ENCODE results near the gene STK11IP. TPM values are rescaled to one million over a fixed set of nuclear protein-coding genes. Genes with fewer than 3 reads are reported as not detected.

Gene STK11IP
- total RNA-seq, 1 experiment from 2014 or later, result 35.6 TPM

- no peak for TF ChIP-seq EZH2 (IDR thresholded peaks at IDR 0.05; ENCODE audit: borderline replicate concordance, low read depth, low read length, poor library complexity, severe bottlenecking)
- 0 out of 2 replicates have a peak, but pooled peaks have one; percentile 23 for TF ChIP-seq CTCF (conservative IDR thresholded peaks at IDR 0.05; ENCODE audit: low read depth, low read length)
- H3K36me3 ChIP-seq (ENCODE audit: insufficient read depth, low read length, poor library complexity, severe bottlenecking), result no peaks in the 10 kb centered on the region
- no peaks in the 10 kb centered on the region for H3K4me1 ChIP-seq (ENCODE audit: insufficient read depth, low read length, poor library complexity, severe bottlenecking)
- no TSS peak for BruUV-seq (replicated peaks)
- CTCF ChIA-PET, result interaction anchor here (0.8 kb wide), 2 partner anchors 15 to 39 kb away, joined by 3 read pairs; no protein-coding TSS in a partner anchor
- H3K27me3 ChIP-seq (replicated peaks; ENCODE audit: insufficient read depth, low read depth, low read length, poor library complexity), result no peaks in the 10 kb centered on the region
- POLR2A ChIA-PET (ENCODE audit: low non-redundant PET), result no interaction called here
- no peaks in the 10 kb centered on the region for H3K9me3 ChIP-seq (ENCODE audit: low read depth, low read length, poor library complexity, severe bottlenecking)
- H3K4me3 ChIP-seq (ENCODE audit: low read depth, low read length, poor library complexity, severe bottlenecking), result no peak overlapping the region
- no peak for DNase-seq (ENCODE audit: low spot score)
- intact Hi-C loops (cut with micrococcal nuclease; ENCODE audit: unreplicated experiment), result no loop called here
- no peak overlapping the region for H3K27ac ChIP-seq (ENCODE audit: low read depth, low read length, poor library complexity, severe bottlenecking)
Observed at GRCh38 chr2:219638217-219638947, 40.7 kb downstream of the STK11IP start.

GRCh38 chr2:219638948-219639755 lies 41.5 kb downstream of the STK11IP start:
- H3K4me1 ChIP-seq (ENCODE audit: insufficient read depth, low read length, poor library complexity, severe bottlenecking), result no peaks in the 10 kb centered on the region
- intact Hi-C loops (cut with micrococcal nuclease; ENCODE audit: unreplicated experiment), result no loop called here
- no peak for DNase-seq (ENCODE audit: low spot score)
- no peaks in the 10 kb centered on the region for H3K27me3 ChIP-seq (replicated peaks; ENCODE audit: insufficient read depth, low read depth, low read length, poor library complexity)
- H3K36me3 ChIP-seq (ENCODE audit: insufficient read depth, low read length, poor library complexity, severe bottlenecking), result no peaks in the 10 kb centered on the region
- CTCF ChIA-PET, result interaction anchor here (0.8 kb wide), 2 partner anchors 16 to 40 kb away, joined by 3 read pairs; no protein-coding TSS in a partner anchor
- TF ChIP-seq CTCF (conservative IDR thresholded peaks at IDR 0.05; ENCODE audit: low read depth, low read length) (no peak), EZH2 (IDR thresholded peaks at IDR 0.05; ENCODE audit: borderline replicate concordance, low read depth, low read length, poor library complexity, severe bottlenecking) (no peak)
- H3K27ac ChIP-seq (ENCODE audit: low read depth, low read length, poor library complexity, severe bottlenecking), result no peak overlapping the region
- no TSS peak for BruUV-seq (replicated peaks)
- H3K4me3 ChIP-seq (ENCODE audit: low read depth, low read length, poor library complexity, severe bottlenecking), result no peak overlapping the region
- H3K9me3 ChIP-seq (ENCODE audit: low read depth, low read length, poor library complexity, severe bottlenecking), result no peaks in the 10 kb centered on the region
- POLR2A ChIA-PET (ENCODE audit: low non-redundant PET), result no interaction called here

- CTCF ChIA-PET, result no interaction called here
- Histone ChIP-seq H3K9me3 (ENCODE audit: low read depth, low read length, poor library complexity, severe bottlenecking) (no peaks in the 10 kb centered on the region), H3K4me1 (ENCODE audit: insufficient read depth, low read length, poor library complexity, severe bottlenecking) (peaks cover 9% of the 10 kb centered on the region), H3K27me3 (replicated peaks; ENCODE audit: insufficient read depth, low read depth, low read length, poor library complexity) (no peaks in the 10 kb centered on the region), H3K27ac (ENCODE audit: low read depth, low read length, poor library complexity, severe bottlenecking) (no peak overlapping the region), H3K36me3 (ENCODE audit: insufficient read depth, low read length, poor library complexity, severe bottlenecking) (no peaks in the 10 kb centered on the region), H3K4me3 (ENCODE audit: low read depth, low read length, poor library complexity, severe bottlenecking) (no peak overlapping the region)
- POLR2A ChIA-PET (ENCODE audit: low non-redundant PET), result interaction anchor here (0.7 kb wide), 1 partner anchor 1433 kb away, joined by 4 read pairs; no protein-coding TSS in a partner anchor
- BruUV-seq (replicated peaks), result no TSS peak
- intact Hi-C loops (cut with micrococcal nuclease; ENCODE audit: unreplicated experiment), result loop anchor here (1.0 to 5.0 kb wide), 3 partner anchors 47 to 239 kb away; no protein-coding TSS in a partner anchor
- TF ChIP-seq EZH2 (IDR thresholded peaks at IDR 0.05; ENCODE audit: borderline replicate concordance, low read depth, low read length, poor library complexity, severe bottlenecking) (no peak), CTCF (conservative IDR thresholded peaks at IDR 0.05; ENCODE audit: low read depth, low read length) (no peak)
- no peak for DNase-seq (ENCODE audit: low spot score)
Observed at GRCh38 chr2:219641390-219642068, 43.9 kb downstream of the STK11IP start.
